GM12878 (cell line): Measurements from ENCODE around the gene ZBTB22. TPM values are rescaled to one million over a fixed set of nuclear protein-coding genes. Genes with fewer than 3 reads are reported as not detected.

Source experiments
- ATAC-seq: fragments of 200-7000 bp; cut with Tn5 transposase; 3 replicates; pipeline ENCODE4 v1.9.1; 2020; ENCODE audit warnings: mild to moderate bottlenecking, moderate library complexity
- BruUV-seq: library from RNA; stranded (reverse); fragments of 400-500 nt; replicated peaks from 2 replicates; lab custom pipeline; 2021; lab: Mats Ljungman, UMichigan
- CTCF ChIA-PET: fragments of 300-600 bp; sonication (Branson Sonifier 250); formaldehyde crosslinking; extraction: SDS; loops from one replicate; lab custom pipeline; 2021; ENCODE audit warnings: inconsistent platforms; lab: Yijun Ruan, JAX
- POLR2A ChIA-PET: fragments of 350-600 bp; formaldehyde crosslinking; extraction: SDS; loops from one replicate; lab custom pipeline; 2021; ENCODE audit warnings: inconsistent platforms; lab: Charles Lee
- RAD21 ChIA-PET: fragments of 300-600 bp; sonication (Branson Sonifier 250); formaldehyde crosslinking; loops from one replicate; lab custom pipeline; 2023; ENCODE audit warnings: antibody characterized with exemption; ENCODE audit not compliant: unreplicated experiment; lab: Charles Lee
- SMC1A ChIA-PET: fragments of 300-600 bp; sonication (Branson Sonifier 250); formaldehyde crosslinking; loops from one replicate; lab custom pipeline; 2023; ENCODE audit not compliant: unreplicated experiment, uncharacterized antibody; lab: Charles Lee
- DNase-seq: peaks from one replicate; pipeline ENCODE4 v3.0.0-alpha.2; 2011; ENCODE audit warnings: low read depth, low spot score
- FAIRE-seq: peaks from 3 replicates; lab custom pipeline; 2011; peaks lifted over from hg19 to GRCh38; lab: Jason Lieb, UNC
- H2AFZ ChIP-seq: 2 replicates; pipeline ENCODE4 v1.6.0; 2011; ENCODE audit warnings: low read depth, low read length, control low read depth; ENCODE audit not compliant: control insufficient read depth
- H3K27ac ChIP-seq: 2 replicates; pipeline ENCODE4 v1.5.1; 2011; ENCODE audit warnings: control low read depth; ENCODE audit not compliant: control insufficient read depth, insufficient read depth
- H3K27me3 ChIP-seq, 2 experiments: replicated peaks in 1 of 2; 2 replicates each; pipeline versions ENCODE4 v1.6.0 to v1.6.1; 2011; ENCODE audit warnings: low read length in 1 of 2; ENCODE audit not compliant: control insufficient read depth in 2 of 2, insufficient read depth in 2 of 2
- H3K36me3 ChIP-seq, 2 experiments: 2 replicates each; pipeline ENCODE4 v1.5.1; 2011; ENCODE audit warnings: low read length in 1 of 2; ENCODE audit not compliant: control insufficient read depth in 2 of 2, insufficient read depth in 2 of 2
- H3K4me1 ChIP-seq: 2 replicates; pipeline ENCODE4 v1.6.1; 2011; ENCODE audit warnings: mild to moderate bottlenecking, low read length, moderate library complexity, mixed read lengths; ENCODE audit not compliant: control insufficient read depth, insufficient read depth
- H3K4me2 ChIP-seq: 2 replicates; pipeline ENCODE4 v1.6.0; 2011; ENCODE audit warnings: control low read depth; ENCODE audit not compliant: control insufficient read depth, insufficient read depth
- H3K4me3 ChIP-seq: fragments of 200-600 bp; sonication (generic); 2 replicates; pipeline ENCODE4 v1.5.1; 2016
- H3K79me2 ChIP-seq: 2 replicates; pipeline ENCODE4 v1.6.0; 2011; ENCODE audit warnings: low read length; ENCODE audit not compliant: control insufficient read depth, insufficient read depth
- H3K9ac ChIP-seq: 2 replicates; pipeline ENCODE4 v1.8.0; 2011; ENCODE audit warnings: low read length, control low read depth, mixed read lengths; ENCODE audit not compliant: control insufficient read depth, insufficient read depth
- H3K9me3 ChIP-seq: replicated peaks from 3 replicates; pipeline ENCODE4 v1.5.1; 2011; ENCODE audit warnings: mild to moderate bottlenecking, low read length; ENCODE audit not compliant: control insufficient read depth, insufficient read depth
- H4K20me1 ChIP-seq: 2 replicates; pipeline ENCODE4 v1.6.0; 2011; ENCODE audit not compliant: control insufficient read depth, insufficient read depth
- CEBPZ ChIP-seq: fragments of 150-350 bp; IDR thresholded peaks from 2 replicates; pipeline ENCODE4 v1.6.1; 2016; ENCODE audit warnings: low read depth, low read length
- EED ChIP-seq: sonication (generic); IDR thresholded peaks from 2 replicates; pipeline ENCODE4 v1.6.1; 2016; ENCODE audit warnings: antibody characterized with exemption, low read depth
- IKZF2 ChIP-seq, 2 experiments: fragments of 450-650 bp; IDR thresholded peaks; 2 replicates each; pipeline ENCODE4 v1.6.1; 2017; ENCODE audit warnings: mild to moderate bottlenecking in 2 of 2, moderate library complexity in 2 of 2
- JUNB ChIP-seq: IDR thresholded peaks from 2 replicates; pipeline ENCODE4 v1.6.1; 2016; ENCODE audit warnings: antibody characterized with exemption, mild to moderate bottlenecking
- JUND ChIP-seq: IDR thresholded peaks from 2 replicates; pipeline ENCODE4 v1.6.1; 2012; ENCODE audit warnings: low read depth, mild to moderate bottlenecking, low read length, improper control_type of control experiment, moderate library complexity
- MEF2B ChIP-seq: fragments of 450-650 bp; IDR thresholded peaks from 2 replicates; pipeline ENCODE4 v1.6.1; 2018; ENCODE audit warnings: mild to moderate bottlenecking, moderate library complexity; ENCODE audit not compliant: partially characterized antibody, poor library complexity, severe bottlenecking
- NFIC ChIP-seq: IDR thresholded peaks from 2 replicates; pipeline ENCODE4 v1.6.1; 2012; ENCODE audit warnings: low read depth, mild to moderate bottlenecking, inconsistent platforms, low read length, moderate library complexity
- NR2F1 ChIP-seq: fragments of 450-650 bp; conservative IDR thresholded peaks from 2 replicates; pipeline ENCODE4 v1.6.1; 2017; ENCODE audit warnings: mild to moderate bottlenecking
- RFX5 ChIP-seq: IDR thresholded peaks from 2 replicates; pipeline ENCODE4 v1.6.1; 2011; ENCODE audit warnings: low read depth, low read length, improper control_type of control experiment
- SIX5 ChIP-seq: IDR thresholded peaks from 2 replicates; pipeline ENCODE4 v1.6.1; 2011; ENCODE audit warnings: mild to moderate bottlenecking, low read depth, low read length, moderate library complexity; ENCODE audit not compliant: severe bottlenecking
- SPI1 ChIP-seq: IDR thresholded peaks from 2 replicates; pipeline ENCODE4 v1.6.1; 2011; ENCODE audit warnings: low read depth, mild to moderate bottlenecking, low read length, moderate library complexity, borderline replicate concordance; ENCODE audit not compliant: insufficient read depth
- ZNF217 ChIP-seq: fragments of 450-650 bp; IDR thresholded peaks from 2 replicates; pipeline ENCODE4 v1.6.1; 2017; ENCODE audit warnings: antibody characterized with exemption, mild to moderate bottlenecking
- ZNF384 ChIP-seq: IDR thresholded peaks from 2 replicates; pipeline ENCODE4 v1.6.1; 2012; ENCODE audit warnings: low read depth, mild to moderate bottlenecking, low read length, improper control_type of control experiment, borderline replicate concordance
- WGBS: methylation state at CpG from one replicate; pipeline ENCODE4 v1.1.6; 2016; ENCODE audit warnings: low lambda C conversion rate; ENCODE audit not compliant: insufficient replicate concordance, insufficient coverage; ENCODE audit errors: missing lambda C conversion rate; 5-methylcytosine and 5-hydroxymethylcytosine counted together
- in situ Hi-C: fragments of 300-500 bp; cut with MboI; formaldehyde crosslinking; loops from 9 replicates; pipeline ENCODE4 v1.14.3; 2018; ENCODE audit warnings: mixed read lengths
- intact Hi-C: fragments of 100-400 bp; cut with micrococcal nuclease; formaldehyde crosslinking; loops from one replicate; pipeline ENCODE4 v1.14.2; 2022; ENCODE audit not compliant: unreplicated experiment
- polyA plus RNA-seq, 11 experiments: library from polyadenylated mRNA; depleted of rRNA in 4 of 11; unstranded in 6 of 11; stranded (reverse) in 5 of 11; fragments of >200 nt; fragmentation: Nextera tagmentation in 4 of 11; fragmentation: Illumina TruSeq in 1 of 11; extraction: Ambion mirVana in 4 of 11; extraction: Trizol in 1 of 11; gene quantifications; 1 replicate in 1 of 11; 2 replicates in 10 of 11; pipeline versions ENCODE4 v1.2.1 to v1.2.3, GENCODE V29; 2011 to 2016; ENCODE audit warnings: inconsistent platforms in 2 of 11, missing spikeins in 2 of 11, low read depth in 1 of 11
- total RNA-seq, 4 experiments: library from RNA; depleted of rRNA in 3 of 4; stranded (reverse); fragments of >200 nt in 3 of 4; fragmentation: Illumina TruSeq in 1 of 4; extraction: Trizol in 1 of 4; gene quantifications; 2 replicates each; pipeline versions ENCODE4 v1.2.1 to v1.2.3, GENCODE V29; 2013 to 2021

The ZBTB22 gene
- total and polyA plus RNA-seq, 10 of the 15 experiments (the other 5 are each of a cell fraction or from before 2014, with no cell fraction given), result 0.11 to 9.9 (median 4.8) TPM

DNA sequence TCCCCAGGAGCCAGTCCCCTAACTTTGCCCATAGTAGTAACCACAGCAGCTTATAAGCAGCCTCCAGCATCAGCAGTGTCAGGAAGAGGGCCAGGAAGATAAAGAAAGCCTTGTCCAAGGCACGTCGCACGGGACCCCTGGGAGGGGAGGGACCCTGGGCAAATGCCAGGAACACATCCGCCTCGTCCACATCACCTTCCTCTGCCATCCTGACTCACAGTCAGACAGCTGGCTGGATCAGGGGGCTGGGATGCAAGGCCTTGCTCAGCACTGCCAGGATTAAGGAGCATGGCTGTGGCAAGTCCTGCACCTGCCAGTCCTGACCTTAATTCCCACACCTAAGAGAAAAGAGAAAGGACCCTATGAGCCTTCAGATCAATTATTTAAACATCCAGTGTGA, 11.5 kb upstream of the ZBTB22 start:
- ATAC-seq (no peak), DNase-seq (no peak), FAIRE-seq (no peak)
- ChIA-PET RAD21 (interaction anchor here (0.7 kb wide), 1 partner anchor 52 kb away, joined by 5 read pairs; no protein-coding TSS in a partner anchor), SMC1A (no interaction called here), POLR2A (interaction anchor here (0.6 kb wide), 1 partner anchor 1266 kb away, joined by 3 read pairs; no protein-coding TSS in a partner anchor), CTCF (interaction anchor here (1.1 kb wide), 1 partner anchor 16 kb away, joined by 5 read pairs; no protein-coding TSS in a partner anchor)
- H3K4me2 ChIP-seq, result no peak overlapping the region
- no peaks in the 10 kb centered on the region for H3K36me3 ChIP-seq
- in situ Hi-C loops, result no loop called here
- BruUV-seq, result no TSS peak
- no peak overlapping the region for H3K27ac ChIP-seq
- no peaks in the 10 kb centered on the region; the same call in 1 of the 2 replicates for H3K4me1 ChIP-seq
- 88% methylated on average over 5 of the region's 5 CpGs for WGBS
- H2AFZ ChIP-seq, result no peak overlapping the region
- no peaks in the 10 kb centered on the region for H3K27me3 ChIP-seq
- TF ChIP-seq SIX5, result no peak
- TF ChIP-seq MEF2B, result no peak
- no peak overlapping the region for H3K4me3 ChIP-seq
- H3K9ac ChIP-seq, result no peak overlapping the region
- intact Hi-C loops, result no loop called here
- no peaks in the 10 kb centered on the region for H3K9me3 ChIP-seq
- H4K20me1 ChIP-seq, result no peaks in the 10 kb centered on the region
- H3K79me2 ChIP-seq, result no peaks in the 10 kb centered on the region

GRCh38 chr6:33324125-33324524, 6.6 kb upstream of the ZBTB22 start:
- WGBS, result under 1% methylated on average over 7 of the region's 7 CpGs
- no peak for ATAC-seq
- FAIRE-seq, result peak; percentile 49
- Histone ChIP-seq H3K4me1 (peaks cover 10% of the 10 kb centered on the region), H3K36me3 (peaks cover 7 to 11% of the 10 kb centered on the region in 2 experiments; a peak in 3 of 4 replicates), H3K27me3 (no peaks in the 10 kb centered on the region), H3K9me3 (no peaks in the 10 kb centered on the region), H3K4me2 (peak overlapping the region; percentile 79), H3K79me2 (peaks cover 29% of the 10 kb centered on the region), H3K27ac (peak overlapping the region; percentile 83), H2AFZ (peak overlapping the region; percentile 82), H3K4me3 (peak overlapping the region; percentile 80), H3K9ac (peak overlapping the region; percentile 82), H4K20me1 (0 out of 2 replicates have a peak, but pooled peaks cover 3% of the 10 kb centered on the region)
- in situ Hi-C loops, result no loop called here
- ChIA-PET SMC1A (interaction anchor here (0.6 to 2.0 kb wide), 4 partner anchors 9 to 1136 kb away, joined by 3 to 7 read pairs (median 3); no protein-coding TSS in a partner anchor), RAD21 (interaction anchor here (1.1 to 1.2 kb wide), 2 partner anchors 25 to 76 kb away, joined by 3 to 4 read pairs; no protein-coding TSS in a partner anchor), CTCF (interaction anchor here (1.2 to 1.7 kb wide), 2 partner anchors 67 to 358 kb away, joined by 3 to 7 read pairs; no protein-coding TSS in a partner anchor), POLR2A (interaction anchor here (0.6 to 1.5 kb wide), 7 partner anchors 12 to 301 kb away, joined by 3 to 7 read pairs (median 4); partner anchors contain the start of gene CUTA)
- no TSS peak for BruUV-seq
- intact Hi-C loops, result no loop called here
- no peak for DNase-seq
- peak; percentile 71 for TF ChIP-seq SPI1
- TF ChIP-seq RFX5, result no peak
- TF ChIP-seq JUNB, result peak; percentile 14; the same call in 1 of the 2 replicates
- TF ChIP-seq MEF2B, result peak; percentile 75
- TF ChIP-seq ZNF217, result peak; percentile 29; the same call in 1 of the 2 replicates
- TF ChIP-seq EED, result peak; percentile 55; the same call in 1 of the 2 replicates
- TF ChIP-seq JUND, result 0 out of 2 replicates have a peak, but pooled peaks have one; percentile 24
- TF ChIP-seq NR2F1, result no peak
- no peak for TF ChIP-seq CEBPZ
- peak; percentile 94 for TF ChIP-seq ZNF384
- TF ChIP-seq NFIC, result peak; percentile 33; the same call in 1 of the 2 replicates
- peak; percentile 70 to 84 for TF ChIP-seq IKZF2 (IDR thresholded peaks at IDR 0.05)
